HG02938 (cell line): ENCODE measurements around the gene NUDT14.

Experiments
- ATAC-seq: cut with Tn5 transposase; IDR thresholded peaks from one replicate; pipeline ENCODE4 v1.9.1; 2021; ENCODE audit warnings: mild to moderate bottlenecking, moderate library complexity; ENCODE audit not compliant: unreplicated experiment

NUDT14 gene

GRCh38 chr14:105200074-105200473, 19.0 kb upstream of the NUDT14 start:
- no peak for ATAC-seq

GRCh38 chr14:105199093-105199492, 18.0 kb upstream of the NUDT14 start:
- ATAC-seq: no peak

GRCh38 chr14:105198588-105198987, 17.5 kb upstream of the NUDT14 start:
- ATAC-seq: no peak

GRCh38 chr14:105197211-105197641, 16.1 kb upstream of the NUDT14 start:
- no peak for ATAC-seq

GRCh38 chr14:105196265-105196960, 15.3 kb upstream of the NUDT14 start:
- ATAC-seq: no peak

- ATAC-seq: no peak
Observed at GRCh38 chr14:105195522-105196264, 14.6 kb upstream of the NUDT14 start.

- ATAC-seq: no peak
Observed at GRCh38 chr14:105195051-105195450, 13.9 kb upstream of the NUDT14 start.

- no peak for ATAC-seq
Observed at GRCh38 chr14:105193916-105194782, 13.0 kb upstream of the NUDT14 start.

GRCh38 chr14:105192866-105193731, 12.0 kb upstream of the NUDT14 start:
- no peak for ATAC-seq

- no peak for ATAC-seq
Observed at GRCh38 chr14:105187935-105188524, 6.9 kb upstream of the NUDT14 start.

GRCh38 chr14:105187116-105187515, 6.0 kb upstream of the NUDT14 start:
- no peak for ATAC-seq

- ATAC-seq: no peak
Observed at GRCh38 chr14:105185973-105186372, 4.9 kb upstream of the NUDT14 start.

- no peak for ATAC-seq
Observed at GRCh38 chr14:105185001-105185400, 3.9 kb upstream of the NUDT14 start.

GRCh38 chr14:105184461-105184860, 3.3 kb upstream of the NUDT14 start:
- ATAC-seq: no peak

GRCh38 chr14:105182296-105183020, 1.3 kb upstream of the NUDT14 start:
- no peak for ATAC-seq

- no peak for ATAC-seq
Observed at GRCh38 chr14:105181549-105182295, 610 bp upstream of the NUDT14 start.

GRCh38 chr14:105179191-105179590, 1.9 kb downstream of the NUDT14 start:
- no peak for ATAC-seq

- no peak for ATAC-seq
Observed at GRCh38 chr14:105178868-105179140, 2.3 kb downstream of the NUDT14 start.
